ENCODE measurements around the gene JMJD8. TPM values are rescaled to one million over a fixed set of nuclear protein-coding genes. Genes with fewer than 3 reads are reported as not detected.
A peak's percentile ranks its signal among the peaks of the same experiment; 100 is the strongest.

Gene JMJD8
- total and polyA plus RNA-seq, 10 of the 15 experiments (the other 5 are each of a cell fraction or from before 2014, with no cell fraction given), result 1.00 to 50.4 (median 30.7) TPM

- no peak for TF ChIP-seq CUX1 (IDR thresholded peaks at IDR 0.05; ENCODE audit: insufficient replicate concordance, low read depth, low read length)
- no peak for TF ChIP-seq BCL11A (IDR thresholded peaks at IDR 0.05; ENCODE audit: low read depth, low read length)
Observed at GRCh38 chr16:705431-706188, 21.5 kb upstream of the JMJD8 start, which contains the start of gene FBXL16 (continued).

GRCh38 chr16:704552-705380, 20.6 kb upstream of the JMJD8 start:
- H3K27me3 ChIP-seq (replicated peaks in 1 of 2; ENCODE audit: control insufficient read depth in 2 of 2, insufficient read depth in 2 of 2, low read length in 1 of 2), result peaks cover 0 to 11% of the 10 kb centered on the region in 2 experiments; a peak in 2 of 4 replicates
- in situ Hi-C loops (cut with MboI) (no loop called here), intact Hi-C loops (cut with micrococcal nuclease; ENCODE audit: unreplicated experiment) (no loop called here)
- no peak overlapping the region for H3K4me3 ChIP-seq
- no peaks in the 10 kb centered on the region for H3K79me2 ChIP-seq (ENCODE audit: control insufficient read depth, insufficient read depth, low read length)
- H3K36me3 ChIP-seq (ENCODE audit: control insufficient read depth in 2 of 2, insufficient read depth in 2 of 2, low read length in 1 of 2), result no peaks in the 10 kb centered on the region
- POLR2A ChIA-PET, result no interaction called here
- RAD21 ChIA-PET (ENCODE audit: unreplicated experiment), result no interaction called here
- BruUV-seq (replicated peaks), result no TSS peak
- TF ChIP-seq USF2 (IDR thresholded peaks at IDR 0.05; ENCODE audit: borderline replicate concordance, low read depth, low read length), result no peak
- 0 out of 2 replicates have a peak, but pooled peaks have one; percentile 19 for TF ChIP-seq REST (IDR thresholded peaks at IDR 0.05; ENCODE audit: low read depth, low read length)
- no peaks in the 10 kb centered on the region for H3K4me1 ChIP-seq (ENCODE audit: control insufficient read depth, insufficient read depth, low read length)
- CTCF ChIA-PET, result no interaction called here
- SMC1A ChIA-PET (ENCODE audit: uncharacterized antibody, unreplicated experiment), result interaction anchor here (0.6 kb wide), 1 partner anchor 80 kb away, joined by 3 read pairs; no protein-coding TSS in a partner anchor
- H3K27ac ChIP-seq (ENCODE audit: control insufficient read depth, insufficient read depth), result no peak overlapping the region
- no peak for FAIRE-seq
- no peaks in the 10 kb centered on the region for H3K9me3 ChIP-seq (replicated peaks; ENCODE audit: control insufficient read depth, insufficient read depth, low read length)
- H3K4me2 ChIP-seq (ENCODE audit: control insufficient read depth, insufficient read depth), result no peak overlapping the region
- no peaks in the 10 kb centered on the region for H4K20me1 ChIP-seq (ENCODE audit: control insufficient read depth, insufficient read depth)
- 43% methylated on average over 33 of the region's 50 CpGs for WGBS (ENCODE audit: insufficient coverage, insufficient replicate concordance, low lambda C conversion rate, missing lambda C conversion rate)
- DNase-seq (ENCODE audit: low read depth, low spot score), result no peak
- no peak overlapping the region for H3K9ac ChIP-seq (ENCODE audit: control insufficient read depth, insufficient read depth, low read length)
- no peak overlapping the region for H2AFZ ChIP-seq (ENCODE audit: control insufficient read depth, low read depth, low read length)
- no peak for ATAC-seq
